CD4-positive, alpha-beta T cell (primary cell): ENCODE data around the gene SREBF2. TPM values are rescaled to one million over a fixed set of nuclear protein-coding genes. Genes with fewer than 3 reads are reported as not detected.

Experiments used
- ATAC-seq: fragments of 200-7000 bp; cut with Tn5 transposase; one replicate; pipeline ENCODE4 v1.10.0; 2022; ENCODE audit warnings: mild to moderate bottlenecking; ENCODE audit not compliant: poor library complexity
- CTCF ChIA-PET: fragments of 350-600 bp; sonication (Branson Sonifier 250); formaldehyde crosslinking; loops from one replicate; lab custom pipeline; 2021; ENCODE audit warnings: antibody characterized with exemption, inconsistent platforms; lab: Charles Lee
- POLR2A ChIA-PET: fragments of 350-600 bp; sonication (Branson Sonifier 250); formaldehyde crosslinking; loops from one replicate; lab custom pipeline; 2021; ENCODE audit warnings: antibody characterized with exemption, inconsistent platforms; lab: Charles Lee
- DNase-seq, 14 experiments: peaks; one replicate each; pipeline ENCODE4 v3.0.0-alpha.2; 2013 to 2020; ENCODE audit warnings: mixed read lengths in 2 of 14
- H3K27ac ChIP-seq, 2 donors: one replicate each; pipeline versions ENCODE4 v1.5.1 to v1.7.0; 2013; ENCODE audit warnings: low read length in 2 of 2, low read depth in 1 of 2, mild to moderate bottlenecking in 1 of 2
- H3K27me3 ChIP-seq, 2 experiments: 1 replicate in 1 of 2; 2 replicates in 1 of 2; pipeline versions ENCODE4 v1.6.1 to v1.7.0; 2013; ENCODE audit warnings: low read length in 2 of 2, control low read depth in 1 of 2, mild to moderate bottlenecking in 1 of 2, moderate library complexity in 1 of 2; ENCODE audit not compliant: insufficient read depth in 2 of 2, control insufficient read depth in 1 of 2
- H3K36me3 ChIP-seq: one replicate; pipeline ENCODE4 v1.6.1; 2013; ENCODE audit warnings: low read length, control low read depth; ENCODE audit not compliant: insufficient read depth
- H3K4me1 ChIP-seq: one replicate; pipeline ENCODE4 v1.6.1; 2013; ENCODE audit warnings: low read length, control low read depth; ENCODE audit not compliant: insufficient read depth
- H3K4me3 ChIP-seq: one replicate; pipeline ENCODE4 v1.5.1; 2013; ENCODE audit warnings: mild to moderate bottlenecking, low read length, moderate library complexity
- H3K9me3 ChIP-seq, 2 experiments: 1 replicate in 1 of 2; 2 replicates in 1 of 2; pipeline versions ENCODE4 v1.6.1 to v1.7.0; 2013; ENCODE audit warnings: low read length in 2 of 2, mild to moderate bottlenecking in 2 of 2, control low read depth in 1 of 2, moderate library complexity in 1 of 2; ENCODE audit not compliant: control insufficient read depth in 1 of 2, insufficient read depth in 1 of 2
- H3K27ac Mint-ChIP-seq: one replicate; pipeline ENCODE4 v1.8.0; 2020; ENCODE audit warnings: mixed read lengths
- H3K27me3 Mint-ChIP-seq: one replicate; pipeline ENCODE4 v1.8.0; 2021; ENCODE audit warnings: mixed read lengths
- H3K36me3 Mint-ChIP-seq: one replicate; pipeline ENCODE4 v1.8.0; 2021; ENCODE audit warnings: low read depth, mixed read lengths
- H3K4me1 Mint-ChIP-seq: one replicate; pipeline ENCODE4 v1.8.0; 2021; ENCODE audit warnings: low read depth, mixed read lengths
- H3K4me3 Mint-ChIP-seq: one replicate; pipeline ENCODE4 v1.8.0; 2020; ENCODE audit warnings: mild to moderate bottlenecking, mixed read lengths
- H3K9me3 Mint-ChIP-seq: one replicate; pipeline ENCODE4 v1.8.0; 2020; ENCODE audit warnings: mixed read lengths
- CTCF ChIP-seq: fragments of 200-600 bp; IDR thresholded peaks from one replicate; pipeline ENCODE4 v1.8.0; 2022; ENCODE audit warnings: antibody characterized with exemption, mild to moderate bottlenecking
- intact Hi-C, 2 experiments: fragments of 100-400 bp; cut with DNase I in 1 of 2; cut with micrococcal nuclease in 1 of 2; formaldehyde crosslinking; loops; one replicate each; pipeline versions ENCODE4 v1.15.1 to v1.9.0; 2023 to 2025; cut with DNase I, micrococcal nuclease
- total RNA-seq, 174 experiments: library from RNA in 2 of 174; stranded (reverse) in 2 of 174; gene quantifications; one replicate each; pipeline ENCODE4 v1.2.3 and lab custom pipeline; 2021 to 2026

Gene SREBF2
- total RNA-seq, 2 experiments from 2014 or later = 67.2 to 69.9 TPM

- H3K4me3 ChIP-seq = no peak overlapping the region
- CTCF ChIA-PET = no interaction called here
- Mint-ChIP-seq H3K9me3 (no peaks in the 10 kb centered on the region), H3K4me1 (no peaks in the 10 kb centered on the region), H3K27me3 (no peaks in the 10 kb centered on the region), H3K4me3 (no peak overlapping the region), H3K36me3 (peaks cover 64% of the 10 kb centered on the region), H3K27ac (no peak overlapping the region)
- no peaks in the 10 kb centered on the region for H3K9me3 ChIP-seq
- no peak overlapping the region for H3K27ac ChIP-seq
- H3K27me3 ChIP-seq = no peaks in the 10 kb centered on the region
- H3K36me3 ChIP-seq = peaks cover 60% of the 10 kb centered on the region
- TF ChIP-seq CTCF = no peak
- ATAC-seq (no peak), DNase-seq (no peak)
- intact Hi-C loops = no loop called here
- POLR2A ChIA-PET = no interaction called here
- H3K4me1 ChIP-seq = peaks cover 6% of the 10 kb centered on the region
Measured at GRCh38 chr22:41899110-41899509, 66.2 kb downstream of the SREBF2 start.

- Histone ChIP-seq H3K4me1 (peaks cover 6% of the 10 kb centered on the region), H3K27ac (no peak overlapping the region), H3K4me3 (no peak overlapping the region), H3K27me3 (no peaks in the 10 kb centered on the region), H3K9me3 (no peaks in the 10 kb centered on the region), H3K36me3 (peaks cover 59% of the 10 kb centered on the region)
- no peak for TF ChIP-seq CTCF
- Mint-ChIP-seq H3K4me3 (no peak overlapping the region), H3K36me3 (peaks cover 57% of the 10 kb centered on the region), H3K9me3 (no peaks in the 10 kb centered on the region), H3K27me3 (no peaks in the 10 kb centered on the region), H3K27ac (no peak overlapping the region), H3K4me1 (no peaks in the 10 kb centered on the region)
- ATAC-seq = no peak
- POLR2A ChIA-PET = no interaction called here
- intact Hi-C loops = no loop called here
- CTCF ChIA-PET = no interaction called here
- no peak for DNase-seq
Measured at GRCh38 chr22:41899992-41900651, 67.2 kb downstream of the SREBF2 start.

- Mint-ChIP-seq H3K4me1 (no peaks in the 10 kb centered on the region), H3K36me3 (peaks cover 61% of the 10 kb centered on the region), H3K9me3 (no peaks in the 10 kb centered on the region), H3K27ac (no peak overlapping the region), H3K27me3 (no peaks in the 10 kb centered on the region), H3K4me3 (no peak overlapping the region)
- H3K4me3 ChIP-seq = no peak overlapping the region
- H3K27me3 ChIP-seq = no peaks in the 10 kb centered on the region
- no peak for DNase-seq
- H3K27ac ChIP-seq = no peak overlapping the region
- H3K4me1 ChIP-seq = peaks cover 6% of the 10 kb centered on the region
- H3K9me3 ChIP-seq = no peaks in the 10 kb centered on the region
- TF ChIP-seq CTCF = no peak
- H3K36me3 ChIP-seq = peaks cover 64% of the 10 kb centered on the region
- ChIA-PET CTCF (no interaction called here), POLR2A (no interaction called here)
- intact Hi-C loops = no loop called here
- ATAC-seq = no peak
Measured at GRCh38 chr22:41900652-41901312, 67.9 kb downstream of the SREBF2 start.
